Suppressor macrophage treated with lipopolysaccharide for 4 hours (primary cell): ENCODE results near the gene ST3GAL3.
"Not testable (repeated sequence)": the region's sequence is repeated elsewhere in the genome, so short reads cannot be mapped to it uniquely, and the experiment has no call there.

Experiments used
- DNase-seq: peaks from one replicate; pipeline ENCODE4 v3.0.0-alpha.2; 2020

ST3GAL3 gene

DNA sequence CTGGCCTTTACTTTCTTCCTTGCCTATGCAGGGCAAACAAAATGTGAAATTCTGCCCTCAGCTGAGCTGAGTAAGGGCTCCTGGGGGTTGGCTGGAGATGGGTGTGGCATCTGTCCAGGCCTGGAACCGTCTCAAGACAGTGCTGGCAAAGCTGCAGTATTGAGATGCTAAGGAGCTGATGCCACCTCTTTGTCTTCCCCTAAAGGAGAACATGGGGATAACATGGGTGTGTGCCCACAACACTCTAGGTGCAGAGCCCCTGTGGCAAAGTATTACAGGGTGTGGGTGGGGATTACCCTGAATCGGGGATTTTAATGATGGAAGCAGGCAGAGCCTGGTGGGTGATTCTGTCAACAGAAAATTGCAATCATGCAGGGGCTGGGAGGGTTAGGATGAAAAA, 2.5 kb upstream of the ST3GAL3 start:
- no peak for DNase-seq

DNA sequence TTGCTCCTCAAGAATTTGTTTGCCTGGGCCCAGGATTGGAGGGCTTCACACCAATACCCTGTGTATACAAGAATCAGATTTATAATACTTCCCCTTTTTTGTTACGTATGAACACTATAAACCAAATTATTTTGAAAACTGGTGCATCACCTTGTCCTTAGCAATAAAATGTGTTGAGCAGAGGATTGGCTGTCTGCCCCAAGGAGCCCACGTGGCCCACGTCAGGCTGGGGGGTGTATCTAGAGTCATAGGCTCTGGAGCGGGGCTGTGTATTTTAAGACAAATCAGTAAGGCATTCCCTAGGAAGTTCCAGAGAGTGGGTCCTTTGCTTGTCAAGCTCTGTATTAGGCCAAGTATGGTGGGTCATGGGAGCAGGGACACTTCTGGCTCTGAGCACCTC, 2.0 kb upstream of the ST3GAL3 start:
- DNase-seq: no peak

DNA sequence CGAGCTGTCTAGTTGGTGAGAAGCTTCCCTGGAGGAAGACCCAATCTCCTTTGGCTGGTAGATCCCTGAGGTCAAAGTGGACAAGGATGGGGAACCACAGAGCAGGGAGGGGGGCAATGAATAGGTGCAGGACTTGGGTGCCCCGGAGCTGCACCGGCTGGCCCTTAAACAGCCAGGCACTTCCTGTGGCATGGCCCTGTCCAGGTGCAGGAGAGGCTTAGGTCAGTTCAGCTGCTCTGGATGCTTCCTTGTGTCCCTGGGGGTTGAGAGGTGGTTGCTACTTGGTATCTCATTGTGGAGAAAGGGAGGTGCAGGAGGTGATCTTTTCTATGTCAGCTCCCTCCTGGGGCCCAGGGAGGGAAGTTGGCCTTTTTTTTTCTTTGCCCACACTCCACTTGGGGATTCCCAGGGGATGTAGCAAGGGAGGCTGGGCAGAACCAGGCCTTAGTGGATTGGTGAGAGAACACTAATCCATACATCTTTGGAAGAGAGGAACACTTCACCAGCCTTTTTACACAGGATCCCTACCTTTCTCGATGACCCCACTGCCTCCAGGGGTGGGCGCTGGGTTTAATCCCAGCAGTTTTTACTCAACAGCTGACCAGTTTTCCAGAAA, 1.2 kb upstream of the ST3GAL3 start:
- DNase-seq: peak; percentile 31

DNA sequence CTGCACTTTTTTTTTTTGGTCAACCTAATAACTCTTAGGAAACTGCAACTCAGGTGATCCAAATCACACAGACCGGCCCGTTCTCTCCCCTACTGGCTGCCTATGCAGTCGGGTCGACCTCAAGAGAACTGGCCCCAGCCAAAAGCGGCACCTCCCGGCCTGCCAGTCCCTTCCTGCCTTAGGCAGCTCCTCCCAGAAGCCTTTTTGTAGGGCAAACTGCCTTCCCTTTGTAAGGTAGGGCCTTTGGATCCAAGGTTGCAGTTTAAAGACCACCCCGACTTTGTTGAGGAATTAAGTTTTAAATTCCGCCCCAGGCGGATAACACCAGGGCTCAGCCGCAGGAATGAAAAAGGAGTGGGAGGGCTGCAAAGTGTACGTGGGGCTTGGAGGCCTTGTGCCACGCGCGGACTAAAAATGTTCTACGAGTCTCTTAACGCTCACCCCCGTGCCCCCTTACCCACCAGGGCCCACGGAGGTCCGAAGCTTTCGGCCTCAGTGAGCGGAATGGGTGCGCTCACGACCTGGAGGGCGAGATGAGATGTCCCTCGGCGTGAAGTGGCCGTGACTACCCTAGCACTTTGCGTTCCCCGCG, 642 bp upstream of the ST3GAL3 start:
- peak; percentile 2 for DNase-seq

DNA sequence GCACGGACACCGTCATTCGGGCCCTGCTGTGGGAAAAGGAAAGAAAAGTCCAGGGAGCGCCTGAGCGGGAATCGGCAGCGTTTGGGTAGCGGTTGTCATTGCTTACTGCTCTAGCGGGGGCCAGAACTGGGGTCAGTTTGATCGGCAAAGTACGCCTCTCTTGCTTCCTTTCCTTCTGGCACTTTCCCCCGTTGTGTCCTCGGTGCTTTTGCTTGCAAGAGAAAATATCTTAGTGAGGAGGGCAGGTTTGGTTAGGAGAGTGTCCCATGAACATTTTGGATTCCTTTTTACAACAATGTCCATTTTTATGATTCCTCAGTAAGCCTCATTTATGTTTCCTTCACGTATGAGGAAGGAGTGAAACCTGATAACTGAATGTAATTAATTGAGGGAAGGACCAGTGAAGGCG, 670 bp downstream of the ST3GAL3 start:
- peak; percentile 35 for DNase-seq

DNA sequence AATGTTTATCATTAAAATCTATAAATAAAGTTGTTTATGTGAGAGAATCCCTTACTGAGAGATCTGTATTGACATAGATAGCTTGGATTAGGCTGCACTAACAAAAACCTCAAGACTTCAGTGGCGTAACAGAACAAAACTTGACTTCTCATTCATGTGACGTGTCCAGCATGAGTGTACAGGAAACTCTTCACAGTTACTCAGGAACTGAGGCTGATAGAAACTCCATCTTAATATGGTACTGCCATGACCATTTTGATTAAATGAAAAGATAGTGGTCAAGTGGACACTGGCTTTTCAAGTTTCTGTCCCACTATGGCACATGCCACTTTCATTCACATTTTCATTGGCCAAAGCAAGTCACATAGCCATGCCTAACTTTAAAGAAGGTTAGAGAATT, 3.7 kb downstream of the ST3GAL3 start:
- DNase-seq: peak; percentile 71

DNA sequence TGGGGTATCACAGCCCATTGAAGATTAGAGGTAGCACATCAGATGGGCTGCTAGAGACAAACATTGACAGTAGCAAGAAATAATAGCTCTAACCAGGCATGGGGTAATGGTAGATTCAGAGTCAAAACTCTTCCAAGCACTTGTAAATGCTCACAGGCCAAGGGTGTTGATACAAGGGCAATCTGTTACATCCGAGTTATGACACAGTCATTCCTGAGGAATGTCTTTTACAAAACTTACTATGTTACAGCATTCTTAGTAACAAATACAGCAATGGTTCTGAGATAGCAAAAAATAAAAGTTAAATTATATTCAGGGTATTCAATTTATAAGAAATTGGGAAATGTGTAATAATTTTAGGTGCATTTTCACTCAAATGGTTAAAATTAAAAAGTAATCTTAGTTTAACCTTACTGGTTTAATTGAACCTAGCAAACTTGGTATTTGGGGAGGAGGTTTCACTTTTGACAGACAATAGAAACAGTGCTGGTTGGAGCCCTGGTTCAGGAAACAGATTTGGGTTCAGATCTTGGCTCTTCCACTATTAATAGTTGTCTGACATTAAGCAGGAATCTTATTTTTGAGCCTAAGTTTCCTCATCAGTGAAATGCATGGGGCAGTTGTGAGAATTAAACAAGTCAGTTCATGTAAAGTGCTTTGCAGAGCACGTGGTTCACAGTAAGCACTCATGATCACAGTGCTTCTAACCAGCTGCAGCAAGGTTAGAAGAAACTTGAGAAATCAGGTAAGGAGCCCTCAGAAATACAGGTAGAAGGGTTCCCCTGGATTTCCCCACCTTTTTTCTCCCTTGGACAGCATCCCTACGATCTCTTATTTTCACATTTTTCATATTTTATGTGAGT, 4.4 kb downstream of the ST3GAL3 start:
- no peak for DNase-seq

DNA sequence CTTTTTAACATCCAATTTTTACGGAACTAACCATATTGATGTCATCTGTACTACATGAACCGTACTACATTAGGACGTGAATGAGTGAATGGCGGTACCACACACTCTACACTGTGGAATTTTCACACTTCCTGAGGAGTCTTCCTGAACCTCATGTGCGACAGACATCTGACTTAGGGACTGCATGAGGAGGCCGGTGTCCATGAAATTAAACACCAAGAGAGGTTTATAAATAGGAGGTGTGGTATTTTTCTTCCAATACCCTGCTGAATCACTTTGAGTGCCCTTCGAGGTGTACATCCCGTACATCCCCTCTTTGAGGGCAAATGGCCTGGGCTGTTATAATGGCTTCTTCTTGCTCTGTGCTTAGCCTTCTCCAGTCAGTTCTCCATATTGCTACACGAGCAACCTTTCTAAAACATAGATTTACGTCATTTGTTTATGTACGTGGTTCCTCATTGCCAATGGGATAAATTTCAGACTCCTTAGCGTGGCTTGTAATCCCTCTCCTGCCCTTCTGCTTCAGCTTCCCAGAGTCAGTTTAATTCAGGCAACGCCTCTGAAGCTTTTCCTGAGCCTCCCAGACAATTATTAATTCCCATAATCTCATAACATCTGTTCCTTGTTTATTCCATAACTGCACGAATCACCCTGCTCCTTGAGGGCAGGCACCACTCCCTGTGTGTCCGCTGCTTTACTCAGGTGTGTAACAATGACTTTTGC, 9.4 kb downstream of the ST3GAL3 start:
- DNase-seq: no peak

DNA sequence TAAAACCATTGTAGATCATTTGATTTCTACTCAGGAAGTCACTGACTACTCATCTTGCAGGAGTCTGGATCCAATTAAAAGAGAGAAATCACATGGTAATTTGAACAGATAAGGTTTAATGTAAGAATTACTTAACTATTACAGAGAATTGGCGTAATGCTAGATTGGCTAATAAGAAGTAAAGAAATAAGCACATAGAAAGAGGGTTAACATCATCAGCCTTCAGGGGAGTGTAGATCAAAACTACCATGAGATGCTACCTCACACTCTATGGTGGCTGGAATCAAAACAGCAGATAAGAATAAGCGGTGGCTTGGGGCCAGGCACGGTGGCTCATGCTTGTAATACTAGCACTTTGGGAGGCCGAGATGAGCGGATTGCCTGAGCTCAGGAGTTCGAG, 11.7 kb downstream of the ST3GAL3 start:
- DNase-seq: no peak

DNA sequence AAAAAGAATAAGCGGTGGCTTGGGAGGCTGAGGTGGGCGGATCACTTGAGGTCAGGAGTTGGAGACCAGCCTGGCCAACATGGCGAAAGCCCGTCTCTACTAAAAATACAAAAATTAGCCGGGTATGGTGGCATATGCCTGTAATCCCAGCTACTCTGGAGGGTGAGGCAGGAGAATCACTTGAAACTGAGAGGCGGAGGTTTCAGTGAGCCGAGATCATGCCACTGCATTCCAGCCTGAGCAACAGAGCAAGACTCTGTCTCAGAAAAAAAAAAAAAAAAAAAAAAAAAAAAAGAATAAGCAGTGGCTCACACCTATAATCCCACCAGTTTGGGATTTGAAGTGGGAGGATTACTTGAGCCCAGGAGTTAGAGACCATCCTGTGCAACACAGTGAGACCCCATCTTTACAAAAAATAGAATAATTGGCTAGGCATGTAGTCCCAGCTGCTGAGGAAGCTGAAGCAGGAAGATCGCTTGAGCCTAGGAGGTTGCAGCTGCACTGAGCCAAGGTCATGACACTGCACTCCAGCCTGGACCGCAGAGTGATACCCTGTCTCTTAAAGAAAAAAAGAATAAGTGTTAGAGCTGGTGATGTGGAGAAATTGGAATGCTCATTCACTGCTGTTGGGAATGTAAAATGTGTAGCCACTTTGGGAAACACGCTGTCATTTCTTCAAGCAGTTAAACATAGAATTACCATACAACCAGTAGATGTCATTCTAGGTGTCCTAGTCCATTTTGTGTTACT, 12.5 kb downstream of the ST3GAL3 start:
- not testable (repeated sequence) for DNase-seq

DNA sequence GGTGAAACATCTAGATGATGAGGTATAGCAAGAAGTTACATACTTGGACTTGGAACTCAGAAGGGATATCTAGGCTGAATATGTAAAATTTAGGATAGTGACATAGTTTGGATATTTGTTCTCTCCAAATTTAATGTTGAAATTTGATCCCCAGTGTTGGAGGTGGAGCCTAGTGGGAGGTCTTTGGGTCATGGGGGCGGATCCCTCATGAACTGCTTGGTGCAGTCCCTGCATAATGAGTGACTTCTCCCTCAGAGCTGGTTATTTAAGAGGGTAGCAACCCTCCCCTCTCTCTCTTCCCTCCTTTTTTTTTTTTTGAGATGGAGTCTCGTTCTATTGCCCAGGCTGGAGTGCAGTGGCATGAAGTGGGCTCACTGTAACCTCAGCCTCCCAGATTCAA, 15.5 kb downstream of the ST3GAL3 start:
- no peak for DNase-seq

DNA sequence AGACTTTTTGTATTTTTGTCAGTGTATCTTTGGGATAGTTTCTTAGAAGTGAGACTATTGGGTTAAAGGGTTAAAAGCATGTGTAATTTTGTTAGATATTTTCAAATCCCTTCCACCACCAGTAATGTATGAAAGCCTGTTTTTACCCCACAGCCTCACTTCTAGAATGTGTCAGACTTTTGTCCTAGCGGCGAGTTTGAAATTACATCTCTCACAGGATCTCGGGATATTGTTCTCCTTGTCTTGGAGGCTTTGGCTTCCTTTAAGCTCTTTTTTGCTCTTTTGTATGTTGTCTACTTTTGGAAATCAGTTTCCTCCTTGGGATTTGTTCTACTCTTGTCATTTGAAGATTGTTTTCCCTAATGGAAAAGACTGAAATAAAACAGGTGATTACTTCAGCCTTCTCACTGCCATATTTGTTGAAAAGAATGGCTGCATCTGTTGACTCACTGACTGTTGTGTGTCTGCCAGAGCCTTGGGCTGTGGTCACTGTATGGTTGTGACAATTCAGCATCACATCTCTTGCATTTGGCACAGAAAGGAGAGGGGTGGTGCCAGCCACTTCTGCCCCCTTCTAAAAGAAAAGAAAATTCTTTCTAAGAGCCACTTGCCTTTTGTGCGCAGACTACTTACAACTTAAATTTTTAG, 22.6 kb downstream of the ST3GAL3 start:
- no peak for DNase-seq

DNA sequence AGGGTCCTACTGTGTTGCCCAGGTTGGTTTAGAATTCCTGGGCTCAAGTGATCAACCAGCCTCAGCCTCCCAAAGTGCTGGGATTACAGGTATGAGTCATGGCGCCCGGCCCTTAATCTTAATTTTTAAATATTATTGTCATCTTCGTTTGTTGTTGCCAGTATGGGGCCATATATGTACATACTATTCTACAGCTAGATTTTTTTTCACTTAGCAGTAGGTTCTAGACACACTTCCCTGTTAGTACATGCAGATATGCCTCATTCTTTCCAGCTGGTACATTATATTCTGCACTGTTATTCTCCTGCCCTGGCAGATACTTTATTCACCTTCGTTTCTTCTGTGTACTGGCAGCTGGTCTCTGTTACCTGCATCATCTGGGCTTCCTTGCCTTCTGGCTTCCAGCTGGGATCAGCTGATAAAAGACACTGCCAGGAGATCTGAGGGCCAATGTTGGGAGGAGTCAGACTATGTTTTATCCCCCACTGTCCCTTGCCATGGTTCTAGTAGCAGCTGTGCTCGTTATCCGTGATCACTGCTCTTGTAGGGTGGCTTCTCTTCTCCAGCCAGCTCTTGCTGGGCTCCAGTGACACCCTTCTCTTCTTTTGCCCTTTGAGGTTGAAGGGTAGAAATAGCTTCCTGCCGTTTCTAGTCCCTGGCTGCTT, 24.7 kb downstream of the ST3GAL3 start:
- no peak for DNase-seq

DNA sequence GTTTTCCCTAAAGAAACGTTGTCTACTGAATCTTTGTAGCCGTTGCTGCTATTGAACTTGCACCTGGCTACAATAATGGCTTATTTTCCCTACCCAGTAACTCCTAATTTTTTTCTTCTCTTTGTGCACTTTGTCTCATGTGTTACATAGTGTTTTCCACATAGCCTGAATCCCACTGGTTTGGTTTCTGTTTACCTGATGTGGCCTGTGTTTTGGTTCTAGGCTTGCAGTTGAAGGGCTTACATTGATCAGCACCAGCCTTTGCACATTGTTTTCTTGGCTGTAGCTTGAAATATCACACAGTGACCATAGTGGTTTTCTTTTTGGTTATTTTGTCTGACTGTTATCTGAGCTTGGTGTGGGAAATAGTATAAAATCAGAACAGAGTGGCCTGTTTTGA, 29.5 kb downstream of the ST3GAL3 start:
- no peak for DNase-seq

DNA sequence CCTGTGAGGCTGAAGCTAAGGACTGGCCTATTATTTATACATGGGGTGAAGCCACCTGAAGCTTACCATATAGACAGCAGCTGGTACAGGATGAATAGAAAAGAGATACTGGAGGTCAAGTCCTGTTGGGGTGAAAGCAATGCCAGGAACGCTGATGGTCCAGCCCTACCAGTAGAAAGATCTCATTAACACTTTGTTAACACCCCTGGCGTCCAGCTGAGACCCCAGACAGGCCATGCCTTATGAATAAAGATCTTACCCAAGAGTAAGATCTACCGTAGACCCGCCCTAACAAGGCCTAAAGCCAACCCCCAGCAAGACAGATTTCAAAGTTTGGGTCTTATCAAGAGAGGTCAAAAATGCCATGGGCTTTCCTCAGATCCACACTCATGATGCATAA, 34.7 kb downstream of the ST3GAL3 start:
- DNase-seq: no peak

DNA sequence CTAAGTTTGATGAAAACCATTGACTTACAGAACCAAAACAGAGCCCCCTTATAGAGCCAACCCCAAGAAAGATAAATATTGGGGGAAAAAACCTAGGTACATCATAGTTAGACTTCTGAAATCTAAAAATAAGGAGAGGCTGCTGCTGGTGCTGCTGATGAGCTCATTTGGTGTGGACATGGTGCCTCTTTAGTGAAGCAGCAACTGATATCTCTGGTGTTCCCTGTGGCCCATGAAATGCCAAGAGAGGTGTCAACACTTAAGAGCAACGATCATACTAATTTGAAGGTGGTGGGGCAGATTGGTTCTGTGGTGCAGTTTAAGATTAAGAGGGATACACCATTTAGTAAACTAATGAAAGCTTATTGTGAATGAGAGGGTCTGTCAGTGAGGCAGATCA, 35.9 kb downstream of the ST3GAL3 start:
- DNase-seq: no peak

DNA sequence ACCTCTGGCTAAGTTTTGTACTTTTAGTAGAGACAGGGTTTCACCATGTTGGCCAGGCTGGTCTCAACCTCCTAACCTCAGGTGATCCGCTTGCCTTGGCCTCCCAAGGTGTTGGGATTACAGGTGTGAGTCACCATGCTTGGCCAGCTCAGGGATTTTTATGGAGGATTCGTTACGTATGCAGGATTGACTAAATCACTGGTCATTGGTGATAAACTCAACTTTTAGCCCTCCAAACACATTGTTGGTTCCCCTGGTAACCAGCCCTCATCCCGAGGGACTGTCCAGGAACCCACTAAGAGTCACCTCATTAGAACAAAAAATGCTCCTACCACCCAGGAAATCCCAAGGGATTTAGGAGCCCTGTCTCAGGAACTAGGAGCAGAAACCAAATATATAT, 40.4 kb downstream of the ST3GAL3 start:
- no peak for DNase-seq

DNA sequence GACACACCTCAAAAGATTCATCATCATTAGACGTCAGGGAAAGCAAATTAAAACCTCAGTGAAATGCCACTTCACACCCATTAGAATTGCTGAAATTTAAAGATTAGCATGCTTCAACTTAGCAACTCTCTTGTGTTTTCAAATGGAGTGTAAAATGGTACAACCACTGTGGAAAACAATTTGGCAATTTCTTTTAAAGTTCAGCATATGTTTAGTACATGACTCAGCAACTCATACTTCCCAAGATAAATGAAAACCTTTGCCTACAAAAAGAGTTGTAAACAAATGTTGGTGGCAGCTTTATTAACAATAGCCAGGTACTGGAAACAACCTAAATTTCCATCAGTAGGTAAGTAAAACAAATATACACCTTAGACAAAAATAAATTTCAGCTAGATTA, 42.7 kb downstream of the ST3GAL3 start:
- no peak for DNase-seq

DNA sequence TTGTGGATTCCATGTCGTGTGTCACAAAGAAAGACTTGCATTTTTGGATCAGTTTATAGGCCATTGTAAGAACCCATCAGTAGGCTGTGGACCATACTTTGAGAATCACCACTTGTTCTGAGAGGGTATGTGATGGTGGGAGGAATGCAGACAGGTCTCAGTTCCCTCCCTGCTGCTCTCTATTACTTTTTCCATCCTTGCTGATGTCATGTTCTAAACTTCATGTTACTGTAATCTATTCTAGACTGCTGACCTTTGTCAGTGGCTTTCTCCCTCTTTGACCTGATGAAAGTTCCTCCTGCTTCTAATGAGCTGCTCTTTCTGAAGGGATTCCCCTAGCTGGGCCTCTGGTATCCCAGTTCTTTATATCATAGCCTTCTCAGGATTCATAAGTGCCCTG, 46.1 kb downstream of the ST3GAL3 start:
- no peak for DNase-seq

DNA sequence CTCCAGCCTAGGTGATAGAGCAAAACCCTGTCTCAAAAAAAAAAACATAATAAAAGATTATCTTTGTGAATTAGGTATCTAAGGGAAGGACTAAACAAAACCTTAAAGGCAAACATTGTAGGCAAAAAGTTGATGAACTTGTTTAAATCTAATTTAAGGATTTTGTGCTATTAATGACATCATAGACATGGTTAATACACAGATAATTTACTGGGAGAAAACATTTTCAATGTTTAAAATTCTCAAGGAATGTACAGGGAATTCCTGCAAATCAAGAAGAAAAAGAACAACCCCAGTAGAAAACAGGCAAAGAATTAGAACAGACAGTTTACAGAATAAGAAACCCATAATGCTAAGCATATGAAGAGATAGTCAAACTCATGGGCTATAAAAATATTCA, 47.6 kb downstream of the ST3GAL3 start:
- DNase-seq: no peak

DNA sequence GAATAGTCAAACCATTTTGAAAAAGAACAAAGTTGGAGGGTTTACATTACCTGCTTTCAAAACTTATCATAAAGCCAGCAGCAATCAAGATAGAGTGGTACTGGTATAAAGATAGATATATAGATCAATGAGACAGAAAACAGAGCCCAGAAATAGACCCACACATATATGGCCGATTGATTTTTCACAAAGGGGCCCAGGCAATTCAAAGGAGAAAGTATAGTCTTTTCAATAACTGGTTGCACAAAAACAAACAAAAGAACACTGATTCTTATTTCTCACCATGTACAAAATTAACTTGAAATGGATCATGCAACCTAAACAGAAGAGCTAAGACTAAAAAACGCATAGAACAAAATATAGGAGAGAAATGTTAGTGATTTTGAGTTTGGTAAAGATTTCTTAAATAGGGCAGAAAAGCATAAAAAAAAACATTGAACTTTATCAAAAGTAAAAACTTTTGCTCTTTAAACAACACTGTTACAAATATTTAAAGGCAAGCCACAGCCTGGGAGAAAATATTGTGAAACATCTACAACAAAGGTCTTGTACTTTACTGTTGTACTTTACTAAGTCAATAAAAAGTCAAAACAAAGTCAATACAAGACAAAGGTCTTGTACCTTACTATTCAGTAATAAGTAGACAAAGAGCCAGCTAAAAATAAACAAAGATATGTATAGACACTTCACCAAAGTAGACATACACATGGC, 50.2 kb downstream of the ST3GAL3 start:
- DNase-seq: no peak
